Loucy (cell line): ENCODE data around the gene TGFB3.

Experiments used
- H2AFZ ChIP-seq: fragments of 200-600 bp; sonication (generic); 2 replicates; pipeline ENCODE4 v1.6.0; 2016; ENCODE audit warnings: antibody characterized with exemption, mild to moderate bottlenecking, low read length, moderate library complexity
- H3F3A ChIP-seq: fragments of 200-600 bp; 2 replicates; pipeline ENCODE4 v1.6.0; 2016; ENCODE audit warnings: antibody characterized with exemption, low read depth, mild to moderate bottlenecking
- H3K27me3 ChIP-seq: fragments of 200-600 bp; sonication (generic); 2 replicates; pipeline ENCODE4 v1.6.1; 2014; ENCODE audit warnings: low read length, mild to moderate bottlenecking; ENCODE audit not compliant: insufficient read depth, poor library complexity, severe bottlenecking
- H3K36me3 ChIP-seq: fragments of 200-600 bp; sonication (generic); 2 replicates; pipeline ENCODE4 v1.6.1; 2016; ENCODE audit warnings: low read length; ENCODE audit not compliant: insufficient read depth
- H3K4me1 ChIP-seq: fragments of 200-600 bp; sonication (generic); 2 replicates; pipeline ENCODE4 v1.5.1; 2014; ENCODE audit warnings: low read length, mild to moderate bottlenecking; ENCODE audit not compliant: insufficient read depth, poor library complexity, severe bottlenecking
- H3K4me2 ChIP-seq: fragments of 200-600 bp; sonication (generic); 2 replicates; pipeline ENCODE4 v1.6.0; 2014; ENCODE audit warnings: antibody characterized with exemption, low read length, low read depth, mild to moderate bottlenecking; ENCODE audit not compliant: poor library complexity, severe bottlenecking
- H3K4me3 ChIP-seq: fragments of 200-600 bp; sonication (generic); 2 replicates; pipeline ENCODE4 v1.5.1; 2014; ENCODE audit warnings: low read length, mild to moderate bottlenecking, mixed read lengths; ENCODE audit not compliant: poor library complexity, severe bottlenecking
- H3K79me2 ChIP-seq: fragments of 200-600 bp; sonication (generic); 2 replicates; pipeline ENCODE4 v1.6.1; 2014; ENCODE audit warnings: low read length; ENCODE audit not compliant: insufficient read depth
- H3K9ac ChIP-seq: fragments of 200-600 bp; sonication (generic); 2 replicates; pipeline ENCODE4 v1.6.0; 2014; ENCODE audit warnings: mild to moderate bottlenecking, low read depth, low read length, moderate library complexity; ENCODE audit not compliant: poor library complexity, severe bottlenecking
- H3K9me2 ChIP-seq: fragments of 200-600 bp; sonication (generic); replicated peaks from 2 replicates; pipeline ENCODE4 v1.6.1; 2016; ENCODE audit warnings: low read depth, low read length, mixed read lengths
- H3K9me3 ChIP-seq: fragments of 200-600 bp; sonication (generic); 2 replicates; pipeline ENCODE4 v1.6.1; 2014; ENCODE audit warnings: mild to moderate bottlenecking, antibody characterized with exemption, low read length, low read depth; ENCODE audit not compliant: insufficient read depth
- H4K20me1 ChIP-seq: fragments of 200-600 bp; sonication (generic); 2 replicates; pipeline ENCODE4 v1.6.0; 2014; ENCODE audit warnings: antibody characterized with exemption, low read length, mild to moderate bottlenecking; ENCODE audit not compliant: insufficient read depth, poor library complexity, severe bottlenecking
- EZH2phosphoT487 ChIP-seq: fragments of 200-600 bp; IDR thresholded peaks from 2 replicates; pipeline ENCODE4 v1.6.1; 2018; ENCODE audit warnings: antibody characterized with exemption, mild to moderate bottlenecking, moderate library complexity, borderline replicate concordance
- TF ChIP-seq, protein P1 (sequence below): fragments of 200-600 bp; sonication (generic); conservative IDR thresholded peaks from 2 replicates; pipeline ENCODE4 v1.5.1; 2014; ENCODE audit warnings: mild to moderate bottlenecking, antibody characterized with exemption, low read length

TGFB3 gene

DNA sequence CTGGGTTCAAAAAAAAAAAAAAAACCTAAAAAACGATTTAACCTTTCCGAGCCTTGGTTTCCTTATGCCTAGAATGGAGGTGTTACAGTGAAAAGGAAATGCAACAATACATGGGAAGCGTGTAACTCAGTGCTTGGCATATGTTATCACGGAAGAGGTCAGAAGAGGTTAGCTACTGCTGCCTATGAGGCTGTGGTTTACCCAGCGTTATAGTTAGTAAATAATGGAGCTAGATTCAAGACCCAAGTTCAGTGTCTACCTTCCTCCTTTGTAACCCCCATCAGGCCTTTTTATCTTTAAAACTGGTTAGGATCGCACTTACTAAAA, 4.6 kb upstream of the TGFB3 start:
- Histone ChIP-seq H3F3A (no peaks in the 10 kb centered on the region), H3K27me3 (no peaks in the 10 kb centered on the region), H2AFZ (no peak overlapping the region), H3K4me3 (peak overlapping the region; percentile 95), H3K36me3 (no peaks in the 10 kb centered on the region), H3K4me2 (peak overlapping the region; percentile 98), H4K20me1 (no peaks in the 10 kb centered on the region), H3K79me2 (no peaks in the 10 kb centered on the region), H3K9ac (peak overlapping the region; percentile 73), H3K4me1 (peaks cover 10% of the 10 kb centered on the region), H3K9me2 (no peaks in the 10 kb centered on the region), H3K9me3 (no peaks in the 10 kb centered on the region)
- no peak for TF ChIP-seq EZH2phosphoT487

GRCh38 chr14:75985618-75986438, 4.0 kb upstream of the TGFB3 start, which contains the start of gene IFT43:
TSS of gene IFT43 (plus strand) at chr14:75985763. CDS start at chr14:75985787, 24 bp downstream.
- H3K9me3 ChIP-seq = no peaks in the 10 kb centered on the region

GRCh38 chr14:75984674-75985073, 2.9 kb upstream of the TGFB3 start:
- TF ChIP-seq, protein P1, sequence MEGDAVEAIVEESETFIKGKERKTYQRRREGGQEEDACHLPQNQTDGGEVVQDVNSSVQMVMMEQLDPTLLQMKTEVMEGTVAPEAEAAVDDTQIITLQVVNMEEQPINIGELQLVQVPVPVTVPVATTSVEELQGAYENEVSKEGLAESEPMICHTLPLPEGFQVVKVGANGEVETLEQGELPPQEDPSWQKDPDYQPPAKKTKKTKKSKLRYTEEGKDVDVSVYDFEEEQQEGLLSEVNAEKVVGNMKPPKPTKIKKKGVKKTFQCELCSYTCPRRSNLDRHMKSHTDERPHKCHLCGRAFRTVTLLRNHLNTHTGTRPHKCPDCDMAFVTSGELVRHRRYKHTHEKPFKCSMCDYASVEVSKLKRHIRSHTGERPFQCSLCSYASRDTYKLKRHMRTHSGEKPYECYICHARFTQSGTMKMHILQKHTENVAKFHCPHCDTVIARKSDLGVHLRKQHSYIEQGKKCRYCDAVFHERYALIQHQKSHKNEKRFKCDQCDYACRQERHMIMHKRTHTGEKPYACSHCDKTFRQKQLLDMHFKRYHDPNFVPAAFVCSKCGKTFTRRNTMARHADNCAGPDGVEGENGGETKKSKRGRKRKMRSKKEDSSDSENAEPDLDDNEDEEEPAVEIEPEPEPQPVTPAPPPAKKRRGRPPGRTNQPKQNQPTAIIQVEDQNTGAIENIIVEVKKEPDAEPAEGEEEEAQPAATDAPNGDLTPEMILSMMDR = no peak
- TF ChIP-seq EZH2phosphoT487 = no peak
- H3K9me3 ChIP-seq = no peaks in the 10 kb centered on the region
- H3K9ac ChIP-seq = no peak overlapping the region
- no peaks in the 10 kb centered on the region for H3F3A ChIP-seq
- no peak overlapping the region for H2AFZ ChIP-seq
- H3K4me3 ChIP-seq = no peak overlapping the region
- H3K4me2 ChIP-seq = no peak overlapping the region
- peaks cover 11% of the 10 kb centered on the region for H3K4me1 ChIP-seq
- H3K79me2 ChIP-seq = no peaks in the 10 kb centered on the region
- no peaks in the 10 kb centered on the region for H3K36me3 ChIP-seq
- no peaks in the 10 kb centered on the region for H4K20me1 ChIP-seq
- no peaks in the 10 kb centered on the region for H3K27me3 ChIP-seq
- H3K9me2 ChIP-seq = no peaks in the 10 kb centered on the region

More at GRCh38 chr14:75985618-75986438, 4.0 kb upstream of the TGFB3 start, which contains the start of gene IFT43:
- Histone ChIP-seq H2AFZ (peak within 1 kb of the TSS; percentile 89), H3K4me3 (peak within 1 kb of the TSS; percentile 95), H3K79me2 (no peaks in the 10 kb centered on the region), H4K20me1 (no peaks in the 10 kb centered on the region), H3K4me1 (peaks cover 11% of the 10 kb centered on the region), H3K27me3 (no peaks in the 10 kb centered on the region), H3K4me2 (peak within 1 kb of the TSS; percentile 98), H3K9ac (peak within 1 kb of the TSS; percentile 73), H3K36me3 (no peaks in the 10 kb centered on the region), H3K9me2 (no peaks in the 10 kb centered on the region), H3F3A (no peaks in the 10 kb centered on the region)
- TF ChIP-seq EZH2phosphoT487 = no peak
- TF ChIP-seq, protein P1 = no peak

DNA sequence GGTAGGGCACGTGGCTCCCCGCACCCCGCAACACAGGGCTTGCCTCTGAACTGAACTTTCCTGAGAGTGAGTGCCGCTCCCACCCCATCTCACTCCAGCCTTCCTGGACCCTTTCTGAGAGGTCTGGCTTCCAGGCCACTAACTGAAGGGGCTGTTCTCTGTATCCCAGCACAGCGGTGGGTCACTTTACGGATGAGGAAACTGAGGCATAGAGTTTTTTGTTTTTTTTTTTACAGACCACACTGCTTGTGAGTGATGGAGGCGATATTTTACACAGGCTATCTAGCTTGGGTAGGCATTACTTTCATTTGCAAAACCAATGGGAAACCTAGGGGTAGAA, 1.2 kb upstream of the TGFB3 start:
- TF ChIP-seq, protein P1 = no peak
- no peak for TF ChIP-seq EZH2phosphoT487
- H3F3A ChIP-seq = no peaks in the 10 kb centered on the region
- H3K9me2 ChIP-seq = no peaks in the 10 kb centered on the region
- H3K27me3 ChIP-seq = no peaks in the 10 kb centered on the region
- H2AFZ ChIP-seq = peak overlapping the region; percentile 70; the same call in 1 of the 2 replicates
- H3K36me3 ChIP-seq = no peaks in the 10 kb centered on the region
- peaks cover 11% of the 10 kb centered on the region for H3K4me1 ChIP-seq
- H3K4me3 ChIP-seq = peak overlapping the region; percentile 87
- peak overlapping the region; percentile 82 for H3K4me2 ChIP-seq
- H3K9ac ChIP-seq = no peak overlapping the region
- no peaks in the 10 kb centered on the region for H4K20me1 ChIP-seq
- H3K9me3 ChIP-seq = no peaks in the 10 kb centered on the region
- H3K79me2 ChIP-seq = no peaks in the 10 kb centered on the region
